Activated naive CD4-positive, alpha-beta T cell treated with anti-CD3 and anti-CD28 coated beads, Interleukin-2, amount 50 U/mL, for 72 hours (primary cell): ENCODE measurements around the gene ZSWIM3. TPM values are rescaled to one million over a fixed set of nuclear protein-coding genes. Genes with fewer than 3 reads are reported as not detected.

Experiments
- ATAC-seq, 2 donors: fragments of 150-1000 bp; cut with Tn5 transposase; 2 replicates each; pipeline ENCODE4 v1.10.0; 2021; ENCODE audit warnings: mild to moderate bottlenecking in 2 of 2, moderate library complexity in 2 of 2
- DNase-seq, 2 donors: peaks; one replicate each; pipeline ENCODE4 v3.0.0; 2021 to 2022; ENCODE audit warnings: low spot score in 2 of 2
- H3K27ac Mint-ChIP-seq, 2 donors: one replicate each; pipeline ENCODE4 v1.8.0; 2022; ENCODE audit warnings: mild to moderate bottlenecking in 2 of 2, mixed read lengths in 2 of 2
- H3K36me3 Mint-ChIP-seq, 2 donors: one replicate each; pipeline ENCODE4 v1.8.0; 2022; ENCODE audit warnings: mixed read lengths in 2 of 2
- H3K9me3 Mint-ChIP-seq, 2 donors: one replicate each; pipeline ENCODE4 v1.8.0; 2022; ENCODE audit warnings: mixed read lengths in 2 of 2
- total RNA-seq, 2 donors: library from RNA; stranded (reverse); gene quantifications; one replicate each; pipeline ENCODE4 v1.2.3, GENCODE V29; 2022

The ZSWIM3 gene
- total RNA-seq, result 1 to 10 TPM; 5.7 to 8.4 TPM

- Mint-ChIP-seq H3K27ac (peak within 1 kb of the TSS; percentile 97 to 98), H3K9me3 (no peaks in the 10 kb centered on the region), H3K36me3 (peaks cover 6 to 18% of the 10 kb centered on the region in 2 donors)
- ATAC-seq (peak; percentile 97 to 98), DNase-seq (peak; percentile 93 to 95)
Measured at GRCh38 chr20:45857114-45857881, at the start of gene ZSWIM3, which contains the start of gene ACOT8. Gene ZSWIM3, plus strand, starts transcription at chr20:45857614. Its CDS starts 212 bp downstream, at chr20:45857826. Gene ACOT8, minus strand, starts transcription at chr20:45857392. Its CDS starts 77 bp downstream, at chr20:45857315.

- no peak for DNase-seq
- peaks cover 29 to 35% of the 10 kb centered on the region in 2 donors for H3K36me3 Mint-ChIP-seq
- ATAC-seq, result no peak
- H3K9me3 Mint-ChIP-seq, result no peaks in the 10 kb centered on the region
- peak overlapping the region; percentile 61 to 65 for H3K27ac Mint-ChIP-seq
Measured at GRCh38 chr20:45810191-45810970, 47.0 kb upstream of the ZSWIM3 start.

- ATAC-seq (peak; percentile 98 to 100), DNase-seq (peak; percentile 93 to 99)
- peaks cover 35 to 48% of the 10 kb centered on the region in 2 donors for H3K36me3 Mint-ChIP-seq
- H3K27ac Mint-ChIP-seq, result peak within 1 kb of the TSS; percentile 92 to 97
- H3K9me3 Mint-ChIP-seq, result no peaks in the 10 kb centered on the region
Measured at GRCh38 chr20:45812157-45813005, 45.0 kb upstream of the ZSWIM3 start, which contains the start of gene UBE2C. Gene UBE2C, plus strand, starts transcription at chr20:45812644. Its CDS starts 52 bp downstream, at chr20:45812696.

- peaks cover 35 to 48% of the 10 kb centered on the region in 2 donors for H3K36me3 Mint-ChIP-seq
- ATAC-seq (no peak), DNase-seq (no peak)
- H3K27ac Mint-ChIP-seq, result peak overlapping the region; percentile 92 to 97
- H3K9me3 Mint-ChIP-seq, result no peaks in the 10 kb centered on the region
Measured at GRCh38 chr20:45813006-45813340, 44.4 kb upstream of the ZSWIM3 start.

- H3K36me3 Mint-ChIP-seq, result peaks cover 35 to 48% of the 10 kb centered on the region in 2 donors
- peak overlapping the region; percentile 92 to 97 for H3K27ac Mint-ChIP-seq
- H3K9me3 Mint-ChIP-seq, result no peaks in the 10 kb centered on the region
- no peak for ATAC-seq
- no peak for DNase-seq
Measured at GRCh38 chr20:45813489-45813888, 43.9 kb upstream of the ZSWIM3 start.

GRCh38 chr20:45814314-45814713, 43.1 kb upstream of the ZSWIM3 start:
- peaks cover 35 to 48% of the 10 kb centered on the region in 2 donors for H3K36me3 Mint-ChIP-seq
- ATAC-seq (no peak), DNase-seq (no peak)
- no peaks in the 10 kb centered on the region for H3K9me3 Mint-ChIP-seq
- no peak overlapping the region for H3K27ac Mint-ChIP-seq

GRCh38 chr20:45816951-45817350, 40.5 kb upstream of the ZSWIM3 start:
- no peak overlapping the region for H3K27ac Mint-ChIP-seq
- DNase-seq (no peak), ATAC-seq (no peak)
- H3K9me3 Mint-ChIP-seq, result no peaks in the 10 kb centered on the region
- peaks cover 25 to 33% of the 10 kb centered on the region in 2 donors for H3K36me3 Mint-ChIP-seq

GRCh38 chr20:45817376-45818194, 39.8 kb upstream of the ZSWIM3 start:
- H3K27ac Mint-ChIP-seq, result peak overlapping the region in 1 of 2 donors; percentile 57
- no peak for DNase-seq
- no peaks in the 10 kb centered on the region for H3K9me3 Mint-ChIP-seq
- no peak for ATAC-seq
- peaks cover 19 to 27% of the 10 kb centered on the region in 2 donors for H3K36me3 Mint-ChIP-seq

GRCh38 chr20:45818239-45818638, 39.2 kb upstream of the ZSWIM3 start:
- Mint-ChIP-seq H3K9me3 (no peaks in the 10 kb centered on the region), H3K36me3 (peaks cover 12 to 20% of the 10 kb centered on the region in 2 donors), H3K27ac (no peak overlapping the region)
- ATAC-seq (no peak), DNase-seq (no peak)

- H3K27ac Mint-ChIP-seq, result no peak overlapping the region
- DNase-seq, result no peak
- no peak for ATAC-seq
- peaks cover 7 to 22% of the 10 kb centered on the region in 2 donors for H3K36me3 Mint-ChIP-seq
- no peaks in the 10 kb centered on the region for H3K9me3 Mint-ChIP-seq
Measured at GRCh38 chr20:45819466-45819865, 37.9 kb upstream of the ZSWIM3 start.

- ATAC-seq (no peak), DNase-seq (no peak)
- H3K9me3 Mint-ChIP-seq, result no peaks in the 10 kb centered on the region
- no peak overlapping the region for H3K27ac Mint-ChIP-seq
- peaks cover 0 to 9% of the 10 kb centered on the region in 2 donors for H3K36me3 Mint-ChIP-seq
Measured at GRCh38 chr20:45821947-45822346, 35.5 kb upstream of the ZSWIM3 start.

- no peaks in the 10 kb centered on the region for H3K9me3 Mint-ChIP-seq
Measured at GRCh38 chr20:45822857-45823256, 34.6 kb upstream of the ZSWIM3 start.

GRCh38 chr20:45823949-45824835, 33.2 kb upstream of the ZSWIM3 start:
- DNase-seq, result peak in 1 of 2 donors; percentile 52
- H3K27ac Mint-ChIP-seq, result peak overlapping the region; percentile 8 to 56
- peaks cover 0 to 9% of the 10 kb centered on the region in 2 donors for H3K36me3 Mint-ChIP-seq
- peak; percentile 69 to 87 for ATAC-seq
- no peaks in the 10 kb centered on the region for H3K9me3 Mint-ChIP-seq

More at GRCh38 chr20:45822857-45823256, 34.6 kb upstream of the ZSWIM3 start:
- ATAC-seq (peak in 1 of 2 donors; percentile 14), DNase-seq (no peak)
- peaks cover 0 to 9% of the 10 kb centered on the region in 2 donors for H3K36me3 Mint-ChIP-seq
- no peak overlapping the region for H3K27ac Mint-ChIP-seq

GRCh38 chr20:45826381-45827019, 30.9 kb upstream of the ZSWIM3 start:
- peaks cover 0 to 9% of the 10 kb centered on the region in 2 donors for H3K36me3 Mint-ChIP-seq
- no peaks in the 10 kb centered on the region for H3K9me3 Mint-ChIP-seq
- DNase-seq, result no peak
- ATAC-seq, result no peak
- no peak overlapping the region for H3K27ac Mint-ChIP-seq
